Kidney capillary endothelial cell (primary cell): ENCODE results near the gene PLEKHA6.

Source experiments
- DNase-seq: peaks from one replicate; pipeline ENCODE4 v3.0.0-alpha.2; 2018; ENCODE audit warnings: low spot score

PLEKHA6 gene

GRCh38 chr1:204286315-204286714 is 73.4 kb downstream of the PLEKHA6 start:
- DNase-seq, result no peak

DNA sequence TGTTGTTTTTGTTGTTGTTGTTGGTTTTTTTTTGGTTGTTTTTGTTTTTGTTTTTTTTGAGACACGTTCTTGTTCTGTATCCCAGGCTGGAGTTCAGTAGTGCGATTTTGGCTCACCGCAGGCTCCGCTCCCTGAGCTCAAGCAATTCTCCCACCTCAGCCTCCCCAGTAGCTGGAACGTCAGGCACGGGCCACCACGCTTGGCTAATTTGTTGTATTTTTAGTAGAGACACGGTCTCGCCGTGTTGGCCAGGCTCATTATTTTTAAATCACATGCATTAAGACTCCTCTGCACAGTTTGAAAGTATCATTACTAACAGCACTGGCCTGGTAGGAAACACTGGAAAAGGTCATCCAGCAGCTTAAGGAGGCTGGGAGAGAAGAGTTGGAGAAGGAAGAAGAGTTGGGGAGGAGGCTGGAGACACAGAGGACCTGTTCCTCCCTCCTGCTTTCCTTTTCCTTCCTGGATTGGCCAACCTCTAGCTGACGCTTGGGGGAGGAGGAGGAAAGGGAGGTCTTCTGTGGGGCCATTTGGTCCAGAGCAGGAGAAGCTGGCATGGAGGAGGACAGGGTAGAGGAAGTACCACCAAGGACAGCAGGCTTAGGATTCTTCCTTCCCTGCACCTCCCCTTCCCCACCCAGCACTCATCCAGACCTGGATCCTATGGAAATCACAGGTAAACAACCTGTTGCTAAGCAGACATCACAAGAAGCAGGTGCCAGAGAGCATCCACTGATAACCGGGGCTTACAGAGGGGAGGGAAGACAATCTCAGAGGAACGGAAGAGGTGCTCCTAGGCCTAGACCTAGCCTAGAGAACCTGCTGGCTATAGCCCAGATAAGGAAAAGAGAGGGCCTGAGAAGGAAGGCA is 74.1 kb downstream of the PLEKHA6 start:
- no peak for DNase-seq

DNA sequence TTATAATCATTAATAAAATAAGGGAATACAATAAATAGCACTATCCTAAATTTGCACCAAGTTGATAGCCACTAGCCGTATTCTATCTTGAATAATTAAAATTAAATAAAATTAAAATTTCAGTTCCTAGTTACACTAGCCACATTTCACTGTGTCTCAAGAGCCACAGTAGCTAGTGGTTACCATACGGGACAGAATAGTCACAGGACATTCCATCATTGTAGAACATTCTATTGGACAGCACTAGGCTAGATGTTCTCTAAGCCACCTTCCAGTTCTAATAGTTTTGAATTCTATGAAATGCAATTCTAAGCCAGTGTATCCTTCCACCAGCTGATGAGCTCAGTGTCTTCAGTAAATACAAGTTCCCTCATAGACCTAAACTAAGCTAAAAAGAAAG is 74.8 kb downstream of the PLEKHA6 start:
- DNase-seq, result no peak

DNA sequence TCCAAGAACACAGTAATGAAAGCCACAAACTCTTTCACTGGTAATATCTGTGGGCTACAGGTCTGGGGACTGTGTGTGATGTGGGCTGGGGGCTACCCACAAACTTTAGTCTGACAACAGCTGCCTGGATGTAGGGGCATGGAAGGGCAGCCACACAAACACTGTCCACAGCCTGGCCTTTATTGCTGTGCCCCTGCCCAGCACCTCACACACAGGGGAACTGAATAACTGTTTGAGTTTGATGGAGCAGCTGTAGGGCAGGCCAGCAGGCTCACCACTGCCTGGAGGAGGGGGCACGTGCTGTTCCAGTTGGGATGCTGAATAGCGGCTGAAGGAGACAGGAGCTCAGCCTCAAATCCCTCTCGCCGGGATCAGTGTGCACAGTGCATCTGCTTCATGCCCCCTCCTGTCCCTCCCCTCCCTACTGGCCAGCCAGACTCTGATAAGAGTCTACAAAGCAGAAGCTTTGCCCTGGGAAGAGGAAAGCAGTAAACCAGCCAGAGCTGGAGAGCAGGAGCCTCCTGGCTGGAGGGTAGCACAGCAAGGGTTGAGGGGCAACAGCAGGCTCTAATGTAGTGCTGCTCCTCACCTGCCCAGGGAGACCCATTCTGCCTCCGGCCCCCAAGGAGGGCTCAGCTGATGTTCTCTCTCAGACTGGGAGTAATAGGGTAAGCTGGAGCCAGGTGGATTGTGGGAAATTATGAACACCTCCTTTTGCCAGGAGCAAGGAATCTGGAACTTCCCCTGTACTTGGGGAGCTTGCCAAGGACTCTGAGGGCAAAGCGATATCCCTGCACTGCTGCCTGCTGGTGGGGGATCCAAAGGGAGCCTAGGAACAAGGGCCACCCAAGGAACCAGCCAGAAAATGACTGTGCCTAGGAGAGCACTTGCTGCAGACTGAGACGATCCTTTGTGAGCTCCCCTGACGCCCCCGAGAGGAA is 75.7 kb downstream of the PLEKHA6 start:
- DNase-seq, result no peak

- DNase-seq, result no peak
Measured at GRCh38 chr1:204282761-204283221, 76.9 kb downstream of the PLEKHA6 start.

DNA sequence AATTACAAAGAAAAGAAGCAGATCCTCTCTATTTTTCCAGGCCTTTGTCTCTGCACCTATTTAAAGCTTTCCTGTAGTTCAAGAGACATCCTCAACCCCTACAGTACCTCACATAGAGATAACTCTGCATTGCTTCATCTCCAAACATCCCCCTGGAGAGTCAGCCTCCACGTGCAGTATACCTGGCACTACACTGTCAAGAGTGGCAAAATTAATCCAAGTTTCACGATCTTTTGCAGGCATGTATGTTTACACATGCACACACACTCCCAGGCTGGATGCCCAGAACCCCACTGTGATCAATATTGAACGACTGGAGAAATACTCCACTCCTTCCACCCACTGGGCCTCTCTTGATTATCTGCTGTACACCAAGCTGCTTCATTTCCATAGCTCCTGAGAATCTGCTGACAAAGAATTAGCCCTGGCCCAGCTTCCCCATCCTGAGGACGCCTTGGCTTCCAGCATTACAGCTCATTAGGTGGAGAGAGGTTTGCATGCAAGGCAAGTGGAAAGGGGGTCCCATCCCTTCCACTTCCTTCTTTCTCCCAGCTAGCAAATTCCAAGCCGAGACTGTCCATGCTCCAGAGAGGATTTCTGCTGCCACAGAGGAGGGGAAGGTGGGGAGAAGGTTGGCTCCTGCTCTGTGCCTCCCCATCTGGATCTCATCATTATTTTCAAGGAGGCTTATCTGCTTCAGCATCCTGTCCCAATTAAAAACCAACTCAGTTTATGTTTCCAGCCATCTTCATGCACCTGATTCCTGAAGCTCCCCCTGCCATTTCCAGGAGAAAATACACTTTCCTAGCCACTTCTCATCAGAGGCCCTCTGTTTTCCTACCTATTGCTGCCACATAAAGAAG is 79.4 kb downstream of the PLEKHA6 start:
- DNase-seq, result no peak

GRCh38 chr1:204278958-204279357 is 80.8 kb downstream of the PLEKHA6 start:
- DNase-seq, result no peak

DNA sequence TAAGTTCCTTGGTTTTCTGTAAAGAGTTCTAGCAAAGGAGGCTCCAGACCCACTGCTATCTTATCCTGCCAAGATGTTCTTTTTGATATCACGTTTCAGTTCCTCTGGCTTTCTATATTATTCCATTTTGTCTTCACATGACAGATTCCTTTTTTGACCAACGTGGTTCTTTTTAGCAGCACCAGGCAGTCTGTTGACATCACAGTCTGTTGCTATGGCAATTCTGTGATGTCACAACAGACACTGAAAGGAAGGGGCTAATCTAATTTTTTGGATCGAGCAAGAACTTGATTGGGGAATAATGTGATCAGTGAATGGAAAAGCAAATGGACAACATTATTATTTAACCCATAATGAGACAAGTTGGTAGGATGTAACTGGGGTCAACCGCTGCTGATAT is 81.5 kb downstream of the PLEKHA6 start:
- DNase-seq, result no peak

DNA sequence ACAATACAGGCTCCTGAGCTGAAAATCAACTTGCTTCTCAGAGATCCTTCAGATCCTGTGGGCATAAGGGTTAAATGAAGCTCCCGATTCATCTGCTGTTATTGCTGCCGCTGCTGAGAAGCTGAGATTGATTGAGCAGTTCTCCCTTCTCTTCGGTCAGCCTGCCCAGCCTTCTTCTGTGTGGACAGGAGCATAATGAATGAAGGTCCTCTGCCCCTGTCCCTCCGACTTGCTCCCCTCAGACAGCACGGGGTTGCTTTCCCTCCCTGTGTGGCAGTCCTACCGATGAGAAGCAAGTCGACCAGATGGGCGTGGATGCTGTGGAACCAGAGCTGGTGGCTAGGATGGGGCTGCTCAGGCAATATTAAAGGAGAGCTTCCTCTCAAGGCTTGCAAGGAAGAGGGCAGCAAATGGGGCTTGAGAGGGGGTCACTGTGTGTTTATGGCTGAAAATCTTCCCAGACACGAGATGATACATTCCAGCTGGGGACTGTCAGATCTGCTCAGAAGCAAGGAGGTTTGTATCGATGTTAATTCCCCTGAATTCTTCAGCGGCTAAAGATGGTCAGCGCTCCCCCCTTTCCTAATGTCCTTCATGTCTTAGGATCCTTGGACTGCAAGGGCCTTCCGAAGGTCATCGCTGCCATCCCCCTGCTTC is 82.0 kb downstream of the PLEKHA6 start:
- DNase-seq, result no peak

DNA sequence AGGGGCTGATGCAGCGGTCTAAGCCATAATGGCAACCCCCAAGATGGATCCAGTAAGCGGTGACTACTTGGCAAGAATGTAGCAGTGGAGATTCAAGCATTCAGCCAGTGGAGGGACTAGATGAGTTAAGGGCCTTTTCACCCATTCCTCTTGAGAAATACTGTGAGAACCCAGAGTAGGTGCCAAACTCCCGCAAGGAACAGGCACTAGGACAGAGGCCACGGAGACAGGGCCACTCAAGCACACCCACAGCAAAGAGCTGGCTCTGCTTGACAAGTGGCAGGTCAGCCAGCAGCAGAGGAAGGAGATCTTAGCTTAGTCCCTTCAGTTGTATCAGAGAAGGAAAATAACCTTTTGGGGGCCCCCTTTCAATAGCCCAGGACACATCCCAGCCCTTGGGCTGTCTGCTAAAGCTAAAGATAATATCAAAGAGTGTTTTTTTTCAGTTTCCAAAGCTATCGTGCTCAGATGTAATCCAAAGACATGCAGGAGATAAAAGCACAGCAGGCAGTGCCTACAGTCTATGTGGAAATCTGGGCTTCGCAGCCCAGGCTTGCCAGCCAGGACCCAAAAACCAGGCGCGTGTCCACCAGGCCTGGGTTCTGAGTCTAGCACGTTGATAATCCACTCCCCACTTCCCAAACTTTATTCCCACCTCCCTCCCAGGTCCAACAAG is 83.9 kb downstream of the PLEKHA6 start:
- DNase-seq, result no peak

DNA sequence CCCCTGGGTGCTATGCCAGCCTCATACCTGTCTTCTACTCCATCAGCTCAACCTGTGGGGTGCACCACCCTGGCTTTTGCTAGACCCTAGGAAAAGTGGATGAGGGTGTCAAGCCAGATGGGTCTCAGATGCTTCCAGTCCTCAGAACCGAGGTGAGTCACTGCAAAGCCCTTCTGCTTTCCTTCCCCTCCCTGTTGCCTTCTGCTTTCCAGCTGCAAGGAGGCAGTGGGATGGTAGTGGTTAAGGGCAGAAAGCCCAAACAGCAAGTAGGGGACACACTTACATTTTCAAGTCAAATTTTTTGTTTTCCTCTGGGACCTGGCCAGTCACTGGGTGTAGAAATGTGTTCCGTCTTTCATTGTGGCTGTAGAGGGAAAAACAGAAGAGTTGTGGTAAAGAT is 85.3 kb downstream of the PLEKHA6 start:
- no peak for DNase-seq

GRCh38 chr1:204272505-204272904 is 87.2 kb downstream of the PLEKHA6 start:
- no peak for DNase-seq

GRCh38 chr1:204271970-204272369 is 87.8 kb downstream of the PLEKHA6 start:
- no peak for DNase-seq

- no peak for DNase-seq
Measured at GRCh38 chr1:204268101-204268500, 91.6 kb downstream of the PLEKHA6 start.

- DNase-seq, result no peak
Measured at GRCh38 chr1:204267191-204267601, 92.5 kb downstream of the PLEKHA6 start.

GRCh38 chr1:204266504-204267034 is 93.2 kb downstream of the PLEKHA6 start:
- DNase-seq, result no peak

DNA sequence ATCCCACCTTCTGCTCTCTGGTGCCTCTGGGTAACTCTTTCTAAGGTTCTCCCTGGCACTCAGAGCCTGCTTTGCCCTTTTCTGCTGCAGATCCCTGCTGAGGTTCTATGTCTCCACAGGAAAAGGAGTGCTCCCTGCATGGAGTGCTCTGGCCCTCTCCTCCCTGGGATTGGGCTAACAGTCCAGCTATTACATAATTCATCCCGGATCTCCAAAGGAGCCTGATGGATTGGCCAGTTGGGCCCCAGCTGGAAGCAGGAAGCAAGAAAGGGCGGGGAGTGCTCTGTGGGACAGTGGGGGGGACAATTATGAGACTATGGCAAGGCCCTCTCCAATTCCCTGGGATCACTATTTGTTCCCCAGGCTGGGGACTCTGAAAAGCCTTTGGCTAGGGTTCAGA is 94.1 kb downstream of the PLEKHA6 start:
- no peak for DNase-seq

- DNase-seq, result no peak
Measured at GRCh38 chr1:204264805-204265204, 94.9 kb downstream of the PLEKHA6 start.

DNA sequence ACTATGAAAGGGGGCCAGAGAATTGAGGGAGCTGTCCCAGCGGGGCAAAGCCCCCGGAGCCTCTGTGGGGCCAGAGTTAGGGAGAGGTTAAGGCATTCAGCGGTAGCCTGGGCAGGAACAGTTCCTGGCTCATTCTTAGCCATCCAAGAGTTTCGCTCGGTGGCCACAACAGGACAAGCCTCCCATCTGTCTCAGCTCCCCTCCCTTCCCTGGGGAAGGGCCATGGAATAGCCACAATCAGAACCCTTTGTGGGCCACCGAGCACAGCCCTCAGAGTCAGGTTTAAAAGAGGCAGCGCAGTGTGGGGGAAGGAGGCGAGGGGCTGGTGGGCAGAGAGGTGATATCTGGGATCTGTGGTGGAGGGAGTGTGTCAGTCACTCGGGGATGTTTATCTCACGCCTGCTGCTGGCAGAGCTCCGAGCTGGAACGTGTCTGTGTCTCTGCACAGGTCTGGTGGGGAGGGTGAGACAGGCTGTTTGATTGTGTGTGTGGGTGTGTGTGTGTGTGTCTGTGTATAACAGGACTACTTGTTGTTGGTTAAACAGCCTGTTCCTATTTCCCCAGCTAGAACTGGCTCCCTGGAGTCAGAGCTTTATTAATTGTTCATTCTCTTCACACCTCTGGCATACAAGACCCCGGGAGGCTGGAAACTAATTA is 96.3 kb downstream of the PLEKHA6 start:
- no peak for DNase-seq
